DMS79 treated with DMSO at 0.1 percent for 48 hours (cell line): ENCODE measurements around the gene DAO.

ENCODE experiments used
- DNase-seq: peaks from one replicate; lab custom pipeline; 2025; lab: John Stamatoyannopoulos, UW

Gene DAO

GRCh38 chr12:108875682-108876361, 4.1 kb upstream of the DAO start:
- no peak for DNase-seq

GRCh38 chr12:108876550-108876949, 3.3 kb upstream of the DAO start:
- DNase-seq: no peak

GRCh38 chr12:108881953-108882352, 2.1 kb downstream of the DAO start:
- DNase-seq: no peak

- no peak for DNase-seq
Measured at GRCh38 chr12:108884116-108885012, 4.5 kb downstream of the DAO start.

GRCh38 chr12:108886873-108887629, 7.2 kb downstream of the DAO start:
- no peak for DNase-seq

- peak; percentile 8 for DNase-seq
Measured at GRCh38 chr12:108888031-108888430, 8.1 kb downstream of the DAO start.

- DNase-seq: no peak
Measured at GRCh38 chr12:108890208-108890607, 10.3 kb downstream of the DAO start.

- DNase-seq: no peak
Measured at GRCh38 chr12:108895220-108895802, 15.4 kb downstream of the DAO start.

GRCh38 chr12:108896336-108896735, 16.4 kb downstream of the DAO start:
- no peak for DNase-seq

- DNase-seq: no peak
Measured at GRCh38 chr12:108896817-108897216, 16.9 kb downstream of the DAO start.

- DNase-seq: no peak
Measured at GRCh38 chr12:108899145-108899544, 19.3 kb downstream of the DAO start.

- no peak for DNase-seq
Measured at GRCh38 chr12:108905725-108906124, 25.8 kb downstream of the DAO start.

- DNase-seq: no peak
Measured at GRCh38 chr12:108906971-108907370, 27.1 kb downstream of the DAO start.

GRCh38 chr12:108907839-108908351, 28.0 kb downstream of the DAO start:
- no peak for DNase-seq

- DNase-seq: no peak
Measured at GRCh38 chr12:108910336-108910735, 30.4 kb downstream of the DAO start.

GRCh38 chr12:108911915-108912314, 32.0 kb downstream of the DAO start:
- DNase-seq: no peak

- DNase-seq: no peak
Measured at GRCh38 chr12:108912361-108912760, 32.5 kb downstream of the DAO start.

GRCh38 chr12:108914121-108914531, 34.2 kb downstream of the DAO start:
- DNase-seq: peak; percentile 4

GRCh38 chr12:108915632-108916133, 35.8 kb downstream of the DAO start:
- no peak for DNase-seq

- no peak for DNase-seq
Measured at GRCh38 chr12:108916336-108916735, 36.4 kb downstream of the DAO start.

- no peak for DNase-seq
Measured at GRCh38 chr12:108918206-108918605, 38.3 kb downstream of the DAO start.
